ENCODE results near the gene KLHL29. TPM values are rescaled to one million over a fixed set of nuclear protein-coding genes. Genes with fewer than 3 reads are reported as not detected.

KLHL29 gene
- total and polyA plus RNA-seq, 8 donors: 1.8 to 10.5 (median 2.8) TPM

DNA sequence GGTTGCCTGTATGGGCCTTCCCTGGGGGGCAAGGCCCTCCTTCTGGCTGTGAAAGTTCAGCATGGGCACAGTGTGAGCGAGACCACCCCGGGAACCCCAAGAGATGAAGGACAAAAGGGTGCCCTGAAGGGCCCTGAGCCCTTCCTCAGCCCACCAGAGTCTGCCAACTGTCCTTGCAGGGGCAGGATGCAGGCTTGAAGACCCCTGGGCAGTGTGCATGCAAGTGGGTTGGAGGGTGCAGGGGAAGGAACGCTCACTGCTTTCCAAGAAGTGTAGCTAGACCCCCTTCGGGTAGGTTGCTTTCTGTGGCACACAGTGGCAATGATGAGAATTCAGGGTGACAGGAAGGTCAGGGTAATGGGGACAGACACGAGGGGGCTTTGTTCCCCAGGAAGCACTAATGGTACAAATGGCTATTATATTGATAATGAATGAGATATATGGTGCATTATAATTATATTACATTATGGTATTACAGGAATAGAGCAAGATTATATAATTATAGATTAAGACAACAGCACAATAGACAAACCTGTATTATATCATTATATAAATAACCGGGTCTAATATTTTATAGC, 313.2 kb downstream of the KLHL29 start:
- Histone ChIP-seq H3K27me3 (no peaks in the 10 kb centered on the region), H3K4me3 (no peak overlapping the region), H3K27ac (no peak overlapping the region), H3K9me3 (no peaks in the 10 kb centered on the region), H3K4me1 (no peaks in the 10 kb centered on the region), H3K36me3 (peaks cover 0 to 18% of the 10 kb centered on the region in 2 donors)
- TF ChIP-seq, protein P1, sequence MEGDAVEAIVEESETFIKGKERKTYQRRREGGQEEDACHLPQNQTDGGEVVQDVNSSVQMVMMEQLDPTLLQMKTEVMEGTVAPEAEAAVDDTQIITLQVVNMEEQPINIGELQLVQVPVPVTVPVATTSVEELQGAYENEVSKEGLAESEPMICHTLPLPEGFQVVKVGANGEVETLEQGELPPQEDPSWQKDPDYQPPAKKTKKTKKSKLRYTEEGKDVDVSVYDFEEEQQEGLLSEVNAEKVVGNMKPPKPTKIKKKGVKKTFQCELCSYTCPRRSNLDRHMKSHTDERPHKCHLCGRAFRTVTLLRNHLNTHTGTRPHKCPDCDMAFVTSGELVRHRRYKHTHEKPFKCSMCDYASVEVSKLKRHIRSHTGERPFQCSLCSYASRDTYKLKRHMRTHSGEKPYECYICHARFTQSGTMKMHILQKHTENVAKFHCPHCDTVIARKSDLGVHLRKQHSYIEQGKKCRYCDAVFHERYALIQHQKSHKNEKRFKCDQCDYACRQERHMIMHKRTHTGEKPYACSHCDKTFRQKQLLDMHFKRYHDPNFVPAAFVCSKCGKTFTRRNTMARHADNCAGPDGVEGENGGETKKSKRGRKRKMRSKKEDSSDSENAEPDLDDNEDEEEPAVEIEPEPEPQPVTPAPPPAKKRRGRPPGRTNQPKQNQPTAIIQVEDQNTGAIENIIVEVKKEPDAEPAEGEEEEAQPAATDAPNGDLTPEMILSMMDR (IDR thresholded peaks at IDR 0.05): no peak
- DNase-seq (no peak), ATAC-seq (no peak)
- intact Hi-C loops (cut with DNase I): no loop called here

DNA sequence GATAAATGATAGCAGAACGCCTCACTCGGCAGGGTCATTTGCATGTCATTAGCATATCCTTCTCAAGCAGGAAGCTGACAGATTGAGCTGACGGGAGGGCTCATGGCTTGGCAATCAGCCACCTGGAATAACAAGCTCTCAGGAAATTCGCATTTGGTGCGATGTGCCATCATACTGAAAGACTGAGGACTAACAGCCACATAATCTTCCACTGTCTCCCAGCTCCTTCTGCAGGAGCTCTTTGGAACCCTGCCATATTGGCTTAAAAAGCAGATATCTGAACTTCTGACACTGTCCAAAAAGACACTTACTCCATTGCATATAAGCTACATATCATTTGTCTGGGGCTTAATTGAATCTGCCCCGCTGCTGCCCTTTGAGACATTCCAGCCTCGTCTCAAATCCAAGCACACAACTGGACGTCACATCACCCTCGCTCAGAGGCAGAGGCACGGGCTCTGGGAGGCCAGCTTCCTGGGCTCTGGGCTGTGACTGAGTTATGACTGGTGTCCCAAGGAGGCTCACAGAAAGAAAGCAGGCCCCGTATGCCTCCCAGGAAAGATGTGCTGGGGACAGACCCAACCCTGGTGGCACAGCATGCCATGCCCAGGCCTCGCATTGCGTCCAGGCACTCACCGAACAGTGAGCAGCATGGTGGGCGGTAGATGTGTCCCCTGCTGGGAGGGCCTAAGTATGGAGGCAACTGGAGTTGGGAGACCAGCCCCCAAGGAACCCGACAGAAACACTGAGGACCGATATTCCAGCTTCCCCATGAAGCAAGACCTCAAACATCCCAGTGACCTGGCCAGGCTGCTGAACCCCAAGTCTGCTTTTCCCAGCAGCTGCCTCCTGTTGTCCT, 314.0 kb downstream of the KLHL29 start:
- H3K27ac ChIP-seq: no peak overlapping the region
- no peak overlapping the region for H3K4me3 ChIP-seq
- ATAC-seq: no peak
- no peaks in the 10 kb centered on the region for H3K27me3 ChIP-seq
- DNase-seq: peak in 2 of 4 donors; percentile 26 to 39
- intact Hi-C loops (cut with DNase I): no loop called here
- no peaks in the 10 kb centered on the region for H3K4me1 ChIP-seq
- H3K9me3 ChIP-seq: no peaks in the 10 kb centered on the region
- TF ChIP-seq, protein P1 (IDR thresholded peaks at IDR 0.05): no peak
- peaks cover 0 to 22% of the 10 kb centered on the region in 2 donors for H3K36me3 ChIP-seq

DNA sequence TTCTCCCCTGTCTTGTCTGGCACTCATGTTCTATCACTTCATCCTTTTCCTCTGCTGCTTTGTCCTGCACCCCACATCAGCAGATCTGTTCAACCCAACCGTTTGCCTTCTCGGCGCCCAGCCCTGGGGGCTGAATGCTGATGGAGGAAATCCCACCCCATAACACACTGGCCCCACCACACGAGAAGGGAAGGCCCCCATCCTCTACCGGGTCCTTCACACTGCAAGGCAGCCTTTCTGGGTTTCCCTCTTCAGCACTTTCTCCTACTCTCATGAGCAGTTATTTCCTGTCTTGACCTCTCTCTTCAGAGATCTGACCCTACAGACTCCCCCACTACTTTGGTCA, 314.6 kb downstream of the KLHL29 start:
- H3K9me3 ChIP-seq: no peaks in the 10 kb centered on the region
- no peak overlapping the region for H3K4me3 ChIP-seq
- ATAC-seq (no peak), DNase-seq (no peak)
- H3K36me3 ChIP-seq: peaks cover 0 to 25% of the 10 kb centered on the region in 2 donors
- H3K27ac ChIP-seq: no peak overlapping the region
- no peaks in the 10 kb centered on the region for H3K4me1 ChIP-seq
- TF ChIP-seq, protein P1 (IDR thresholded peaks at IDR 0.05): no peak
- intact Hi-C loops (cut with DNase I): no loop called here
- no peaks in the 10 kb centered on the region for H3K27me3 ChIP-seq

DNA sequence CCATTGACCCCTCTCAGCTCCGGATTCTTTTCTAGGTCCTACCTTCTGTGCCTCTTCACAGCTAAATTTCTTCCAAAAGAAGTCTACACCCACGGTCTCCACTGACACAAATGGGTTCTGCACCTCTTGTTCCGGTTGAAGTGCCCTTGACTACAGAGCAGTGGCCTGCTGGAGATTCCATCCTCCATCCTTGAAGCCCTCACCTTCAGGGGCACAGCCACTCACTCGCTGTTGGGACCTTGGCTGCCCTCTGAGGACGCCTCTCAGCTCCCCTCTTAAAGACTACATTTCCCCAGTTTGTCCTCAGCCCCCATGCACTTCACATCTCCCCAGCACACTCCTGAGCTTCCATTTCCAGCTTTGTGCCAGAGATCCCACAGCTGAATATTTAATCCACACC, 315.6 kb downstream of the KLHL29 start:
- DNase-seq (no peak), ATAC-seq (peak; percentile 58)
- H3K27me3 ChIP-seq: no peaks in the 10 kb centered on the region
- H3K4me1 ChIP-seq: no peaks in the 10 kb centered on the region
- intact Hi-C loops (cut with DNase I): no loop called here
- H3K27ac ChIP-seq: no peak overlapping the region
- no peaks in the 10 kb centered on the region for H3K9me3 ChIP-seq
- TF ChIP-seq, protein P1 (IDR thresholded peaks at IDR 0.05): no peak
- H3K4me3 ChIP-seq: no peak overlapping the region
- peaks cover 0 to 26% of the 10 kb centered on the region in 2 donors for H3K36me3 ChIP-seq

DNA sequence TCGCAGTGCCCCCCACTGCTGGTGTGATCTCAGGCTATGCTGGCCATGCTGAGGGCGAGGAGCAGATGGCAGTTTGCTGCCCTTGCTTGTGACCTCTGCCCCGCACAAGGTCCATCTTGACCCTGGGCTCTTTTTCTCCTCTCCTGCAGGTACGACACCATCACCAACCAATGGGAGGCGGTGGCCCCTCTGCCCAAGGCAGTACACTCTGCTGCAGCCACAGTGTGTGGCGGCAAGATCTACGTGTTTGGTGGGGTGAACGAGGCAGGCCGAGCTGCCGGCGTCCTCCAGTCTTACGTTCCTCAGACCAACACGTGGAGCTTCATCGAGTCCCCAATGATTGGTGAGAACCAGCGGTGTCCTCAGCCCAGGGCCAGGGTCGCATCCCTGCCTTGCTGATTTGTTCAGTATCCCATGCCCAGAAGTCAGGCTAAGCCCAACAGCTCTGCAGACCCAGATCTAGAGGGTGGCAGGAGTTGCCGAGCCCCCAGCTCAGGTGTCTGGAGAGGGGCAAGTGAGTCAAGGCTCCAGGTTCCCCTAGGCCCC, 318.1 kb downstream of the KLHL29 start:
- no peaks in the 10 kb centered on the region for H3K4me1 ChIP-seq
- TF ChIP-seq, protein P1 (IDR thresholded peaks at IDR 0.05): no peak
- H3K9me3 ChIP-seq: no peaks in the 10 kb centered on the region
- no peak for ATAC-seq
- peaks cover 0 to 35% of the 10 kb centered on the region in 2 donors for H3K36me3 ChIP-seq
- H3K27ac ChIP-seq: no peak overlapping the region
- no peak overlapping the region for H3K4me3 ChIP-seq
- no peaks in the 10 kb centered on the region for H3K27me3 ChIP-seq
- peak in 1 of 4 donors; percentile 60 for DNase-seq
- intact Hi-C loops (cut with DNase I): no loop called here
